Measurements from ENCODE around the gene FAM200A.

DNA sequence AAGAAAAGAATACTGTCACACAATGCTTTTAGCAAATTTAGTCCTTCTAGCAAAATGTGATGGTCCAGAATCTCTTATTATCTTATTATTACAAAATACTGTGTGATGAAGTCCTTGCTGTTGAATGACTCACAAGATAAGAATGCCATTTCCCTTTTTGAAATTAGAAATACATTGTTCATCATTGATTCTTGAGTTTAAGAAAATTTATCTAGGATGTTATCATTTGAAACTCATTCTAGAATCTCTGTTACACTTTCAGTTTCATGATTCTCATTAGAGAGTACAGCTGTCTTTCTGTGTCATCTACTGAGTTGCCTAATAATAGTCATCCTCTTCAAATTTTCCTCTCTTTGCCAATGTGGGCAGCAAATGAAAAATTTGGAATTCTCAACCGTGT is 37.9 kb downstream of the FAM200A start:
- TF ChIP-seq, protein P1, sequence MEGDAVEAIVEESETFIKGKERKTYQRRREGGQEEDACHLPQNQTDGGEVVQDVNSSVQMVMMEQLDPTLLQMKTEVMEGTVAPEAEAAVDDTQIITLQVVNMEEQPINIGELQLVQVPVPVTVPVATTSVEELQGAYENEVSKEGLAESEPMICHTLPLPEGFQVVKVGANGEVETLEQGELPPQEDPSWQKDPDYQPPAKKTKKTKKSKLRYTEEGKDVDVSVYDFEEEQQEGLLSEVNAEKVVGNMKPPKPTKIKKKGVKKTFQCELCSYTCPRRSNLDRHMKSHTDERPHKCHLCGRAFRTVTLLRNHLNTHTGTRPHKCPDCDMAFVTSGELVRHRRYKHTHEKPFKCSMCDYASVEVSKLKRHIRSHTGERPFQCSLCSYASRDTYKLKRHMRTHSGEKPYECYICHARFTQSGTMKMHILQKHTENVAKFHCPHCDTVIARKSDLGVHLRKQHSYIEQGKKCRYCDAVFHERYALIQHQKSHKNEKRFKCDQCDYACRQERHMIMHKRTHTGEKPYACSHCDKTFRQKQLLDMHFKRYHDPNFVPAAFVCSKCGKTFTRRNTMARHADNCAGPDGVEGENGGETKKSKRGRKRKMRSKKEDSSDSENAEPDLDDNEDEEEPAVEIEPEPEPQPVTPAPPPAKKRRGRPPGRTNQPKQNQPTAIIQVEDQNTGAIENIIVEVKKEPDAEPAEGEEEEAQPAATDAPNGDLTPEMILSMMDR (IDR thresholded peaks at IDR 0.05): no peak
- TF ChIP-seq POLR2A (IDR thresholded peaks at IDR 0.05) (no peak), POLR2AphosphoS5 (IDR thresholded peaks at IDR 0.05) (no peak), EP300 (IDR thresholded peaks at IDR 0.05) (no peak)
